Fibroblast of the aortic adventitia (primary cell): ENCODE data around the gene OLFML2B. TPM values are rescaled to one million over a fixed set of nuclear protein-coding genes. Genes with fewer than 3 reads are reported as not detected.
A peak's percentile ranks its signal among the peaks of the same experiment; 100 is the strongest.

Experiments
- DNase-seq: peaks from one replicate; pipeline ENCODE4 v3.0.0-alpha.2; 2010; ENCODE audit warnings: low read depth
- H3K4me3 ChIP-seq: 2 replicates; pipeline ENCODE4 v1.5.1; 2011; ENCODE audit warnings: low read depth, mild to moderate bottlenecking, control low read depth, low read length, moderate library complexity
- CTCF ChIP-seq: IDR thresholded peaks from 2 replicates; pipeline ENCODE4 v1.5.1; 2011; ENCODE audit warnings: mild to moderate bottlenecking, low read length, control low read depth, inconsistent platforms; ENCODE audit not compliant: insufficient read depth
- total RNA-seq: library from RNA; depleted of rRNA; stranded (reverse); fragments of >200 nt; gene quantifications from 2 replicates; pipeline ENCODE4 v1.2.3, GENCODE V29; 2012; ENCODE audit warnings: low replicate concordance

The OLFML2B gene
- total RNA-seq, 1 donor = 14.5 TPM

- no peak for DNase-seq
- H3K4me3 ChIP-seq = no peak overlapping the region
- TF ChIP-seq CTCF = no peak
These were observed 13.5 kb downstream of the OLFML2B start for GRCh38 chr1:162010175-162010506.

GRCh38 chr1:162009501-162010174, 14.0 kb downstream of the OLFML2B start:
- H3K4me3 ChIP-seq = no peak overlapping the region
- TF ChIP-seq CTCF = no peak
- no peak for DNase-seq

- DNase-seq = no peak
- H3K4me3 ChIP-seq = no peak overlapping the region
- no peak for TF ChIP-seq CTCF
These were observed 14.9 kb downstream of the OLFML2B start for GRCh38 chr1:162008799-162009198.

GRCh38 chr1:162007466-162007865, 16.2 kb downstream of the OLFML2B start:
- H3K4me3 ChIP-seq = no peak overlapping the region
- no peak for DNase-seq
- no peak for TF ChIP-seq CTCF

GRCh38 chr1:162006081-162006480, 17.6 kb downstream of the OLFML2B start:
- no peak for TF ChIP-seq CTCF
- H3K4me3 ChIP-seq = no peak overlapping the region
- DNase-seq = no peak

GRCh38 chr1:162004441-162004950, 19.2 kb downstream of the OLFML2B start:
- TF ChIP-seq CTCF = no peak
- H3K4me3 ChIP-seq = no peak overlapping the region
- no peak for DNase-seq

- H3K4me3 ChIP-seq = no peak overlapping the region
- peak; percentile 61 for DNase-seq
- TF ChIP-seq CTCF = no peak
These were observed 19.8 kb downstream of the OLFML2B start for GRCh38 chr1:162003830-162004215.
